ENCODE results near the gene CIC.
A peak's percentile ranks its signal among the peaks of the same experiment; 100 is the strongest.

CIC gene

GRCh38 chr19:42289556-42290041, 20.5 kb downstream of the CIC start:
- 0 out of 2 replicates have a peak, but pooled peaks have one; percentile 28 for TF ChIP-seq POLR2AphosphoS5 (IDR thresholded peaks at IDR 0.05; ENCODE audit: low read depth, low read length)
- no peak for TF ChIP-seq SIN3A (IDR thresholded peaks at IDR 0.05; ENCODE audit: borderline replicate concordance, insufficient read depth, low read length)

GRCh38 chr19:42290136-42290522, 21.1 kb downstream of the CIC start:
- no peak for TF ChIP-seq SIN3A (IDR thresholded peaks at IDR 0.05; ENCODE audit: borderline replicate concordance, insufficient read depth, low read length)
- TF ChIP-seq FOXP2 (optimal IDR thresholded peaks at IDR 0.05; ENCODE audit: borderline replicate concordance, extremely low read depth, extremely low read length, insufficient read depth) = no peak
- no peak for TF ChIP-seq TAF1 (IDR thresholded peaks at IDR 0.05; ENCODE audit: borderline replicate concordance, insufficient read depth, low read length)
- no peak for TF ChIP-seq REST (IDR thresholded peaks at IDR 0.05; ENCODE audit: insufficient read depth in 1 of 2, low read depth in 2 of 2, low read length in 2 of 2)
- TF ChIP-seq POLR2AphosphoS5 (IDR thresholded peaks at IDR 0.05; ENCODE audit: low read depth, low read length) = no peak

- TF ChIP-seq FOXP2 (optimal IDR thresholded peaks at IDR 0.05; ENCODE audit: borderline replicate concordance, extremely low read depth, extremely low read length, insufficient read depth) (no peak), POLR2AphosphoS5 (IDR thresholded peaks at IDR 0.05; ENCODE audit: low read depth, low read length) (no peak), TAF1 (IDR thresholded peaks at IDR 0.05; ENCODE audit: borderline replicate concordance, insufficient read depth, low read length) (no peak), REST (IDR thresholded peaks at IDR 0.05; ENCODE audit: insufficient read depth in 1 of 2, low read depth in 2 of 2, low read length in 2 of 2) (no peak), SIN3A (IDR thresholded peaks at IDR 0.05; ENCODE audit: borderline replicate concordance, insufficient read depth, low read length) (no peak)
Observed at GRCh38 chr19:42290523-42291434, 21.7 kb downstream of the CIC start.

- TF ChIP-seq SIN3A (IDR thresholded peaks at IDR 0.05; ENCODE audit: borderline replicate concordance, insufficient read depth, low read length) (no peak), POLR2AphosphoS5 (IDR thresholded peaks at IDR 0.05; ENCODE audit: low read depth, low read length) (peak; percentile 30; the same call in 1 of the 2 replicates)
Observed at GRCh38 chr19:42291435-42291810, 22.4 kb downstream of the CIC start.

- TF ChIP-seq SIN3A (IDR thresholded peaks at IDR 0.05; ENCODE audit: borderline replicate concordance, insufficient read depth, low read length) = no peak
- no peak for TF ChIP-seq TAF1 (IDR thresholded peaks at IDR 0.05; ENCODE audit: borderline replicate concordance, insufficient read depth, low read length)
- TF ChIP-seq FOXP2 (optimal IDR thresholded peaks at IDR 0.05; ENCODE audit: borderline replicate concordance, extremely low read depth, extremely low read length, insufficient read depth) = no peak
- TF ChIP-seq POLR2AphosphoS5 (IDR thresholded peaks at IDR 0.05; ENCODE audit: low read depth, low read length) = no peak
- TF ChIP-seq REST (IDR thresholded peaks at IDR 0.05; ENCODE audit: insufficient read depth in 1 of 2, low read depth in 2 of 2, low read length in 2 of 2) = no peak
Observed at GRCh38 chr19:42292042-42292960, 23.2 kb downstream of the CIC start.
